ENCODE results near the gene PLEK2. TPM values are rescaled to one million over a fixed set of nuclear protein-coding genes. Genes with fewer than 3 reads are reported as not detected.
"Not testable (repeated sequence)": the region's sequence is repeated elsewhere in the genome, so short reads cannot be mapped to it uniquely, and the experiment has no call there.

Gene PLEK2
- total RNA-seq, 1 donor from 2014 or later, result not detected

DNA sequence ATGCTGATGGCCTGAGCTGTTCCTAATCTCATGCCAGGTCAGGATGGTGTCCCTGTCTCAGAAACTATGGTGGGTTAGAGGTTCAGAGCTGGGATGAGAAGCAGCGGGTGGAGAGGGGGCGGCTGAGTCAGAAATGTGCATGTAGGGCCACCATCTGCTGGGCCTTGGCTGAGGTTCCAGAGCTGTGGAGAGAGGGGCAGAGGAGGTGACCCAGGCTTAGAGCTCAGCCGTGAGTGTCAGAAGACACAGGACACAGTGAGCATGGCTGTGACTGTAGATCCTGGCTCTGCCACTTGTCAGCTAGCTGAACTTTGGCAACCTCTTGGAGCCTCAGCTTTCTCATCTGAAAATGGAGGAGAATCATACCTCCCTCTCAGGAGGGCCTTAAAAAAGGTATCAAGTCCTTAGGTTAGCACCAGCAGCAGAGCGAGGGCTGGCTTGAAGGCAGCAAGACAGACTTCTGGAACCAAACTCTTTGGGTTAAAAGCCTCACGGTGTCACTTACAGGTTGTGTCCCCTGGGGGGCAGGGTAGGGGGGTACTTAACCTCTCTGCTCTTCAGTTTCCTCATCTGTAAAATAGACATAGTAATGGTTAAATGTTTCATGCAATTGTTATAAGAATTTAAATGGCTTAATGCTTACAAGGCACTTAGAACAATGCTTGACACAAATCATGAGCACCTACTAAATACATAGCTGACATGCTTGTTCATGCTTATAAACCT is 41.8 kb upstream of the PLEK2 start:
- Mint-ChIP-seq H3K9me3 (ENCODE audit: low read depth) (peaks cover 6% of the 10 kb centered on the region), H3K4me1 (ENCODE audit: low read depth) (no peaks in the 10 kb centered on the region), H3K27ac (ENCODE audit: unreplicated experiment) (no peak overlapping the region), H3K36me3 (ENCODE audit: low read depth) (peaks cover 2% of the 10 kb centered on the region), H3K4me3 (ENCODE audit: unreplicated experiment) (no peak overlapping the region), H3K27me3 (ENCODE audit: low read depth) (peaks cover 11% of the 10 kb centered on the region)
- TF ChIP-seq, protein P1, sequence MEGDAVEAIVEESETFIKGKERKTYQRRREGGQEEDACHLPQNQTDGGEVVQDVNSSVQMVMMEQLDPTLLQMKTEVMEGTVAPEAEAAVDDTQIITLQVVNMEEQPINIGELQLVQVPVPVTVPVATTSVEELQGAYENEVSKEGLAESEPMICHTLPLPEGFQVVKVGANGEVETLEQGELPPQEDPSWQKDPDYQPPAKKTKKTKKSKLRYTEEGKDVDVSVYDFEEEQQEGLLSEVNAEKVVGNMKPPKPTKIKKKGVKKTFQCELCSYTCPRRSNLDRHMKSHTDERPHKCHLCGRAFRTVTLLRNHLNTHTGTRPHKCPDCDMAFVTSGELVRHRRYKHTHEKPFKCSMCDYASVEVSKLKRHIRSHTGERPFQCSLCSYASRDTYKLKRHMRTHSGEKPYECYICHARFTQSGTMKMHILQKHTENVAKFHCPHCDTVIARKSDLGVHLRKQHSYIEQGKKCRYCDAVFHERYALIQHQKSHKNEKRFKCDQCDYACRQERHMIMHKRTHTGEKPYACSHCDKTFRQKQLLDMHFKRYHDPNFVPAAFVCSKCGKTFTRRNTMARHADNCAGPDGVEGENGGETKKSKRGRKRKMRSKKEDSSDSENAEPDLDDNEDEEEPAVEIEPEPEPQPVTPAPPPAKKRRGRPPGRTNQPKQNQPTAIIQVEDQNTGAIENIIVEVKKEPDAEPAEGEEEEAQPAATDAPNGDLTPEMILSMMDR (IDR thresholded peaks at IDR 0.05), result no peak
- no peak for DNase-seq (ENCODE audit: low spot score)

DNA sequence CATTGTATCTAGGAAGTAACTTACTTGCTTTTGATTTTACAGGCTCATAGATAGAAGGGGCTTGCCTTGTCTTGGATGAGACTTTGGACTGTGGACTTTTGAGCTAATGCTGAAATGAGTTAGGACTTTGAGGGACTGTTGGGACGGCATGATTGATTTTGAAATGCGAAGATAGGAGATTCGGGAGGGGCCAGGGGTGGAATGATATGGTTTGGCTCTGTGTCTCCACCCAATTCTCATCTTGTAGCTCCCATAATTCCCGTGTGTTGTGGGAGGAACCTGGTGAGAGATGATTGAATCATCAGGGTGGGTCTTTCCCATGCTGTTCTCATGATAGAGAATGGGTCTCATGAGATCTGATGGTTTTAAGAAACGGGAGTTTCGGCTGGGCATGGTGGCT is 39.7 kb upstream of the PLEK2 start:
- H3K27ac Mint-ChIP-seq (ENCODE audit: unreplicated experiment); H3K36me3 Mint-ChIP-seq (ENCODE audit: low read depth); H3K4me1 Mint-ChIP-seq (ENCODE audit: low read depth); H3K4me3 Mint-ChIP-seq (ENCODE audit: unreplicated experiment); DNase-seq (ENCODE audit: low spot score); H3K9me3 Mint-ChIP-seq (ENCODE audit: low read depth): not testable (repeated sequence)
- peaks cover 14% of the 10 kb centered on the region for H3K27me3 Mint-ChIP-seq (ENCODE audit: low read depth)

DNA sequence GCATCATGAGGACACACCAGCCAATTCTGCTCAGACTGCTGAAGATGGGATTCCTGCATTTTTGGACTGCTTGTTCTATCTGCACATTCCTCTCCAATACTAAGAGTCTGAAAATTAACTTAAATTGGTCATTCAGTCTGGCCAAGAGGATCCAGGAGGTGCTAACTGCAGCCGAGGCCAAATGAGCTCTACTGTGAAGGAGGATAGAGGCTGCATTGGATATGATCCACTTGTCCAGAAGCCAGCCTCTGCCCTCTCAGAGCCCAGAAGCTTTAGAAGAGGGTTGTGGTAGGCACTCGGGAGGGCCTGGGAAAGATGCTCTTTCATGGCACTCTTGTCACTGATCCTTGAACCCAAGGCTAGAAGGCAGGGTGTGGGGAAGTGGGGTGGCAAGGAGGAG is 37.1 kb upstream of the PLEK2 start:
- Mint-ChIP-seq H3K36me3 (ENCODE audit: low read depth) (peaks cover 4% of the 10 kb centered on the region), H3K9me3 (ENCODE audit: low read depth) (peaks cover 6% of the 10 kb centered on the region), H3K27ac (ENCODE audit: unreplicated experiment) (no peak overlapping the region), H3K4me3 (ENCODE audit: unreplicated experiment) (no peak overlapping the region), H3K27me3 (ENCODE audit: low read depth) (peaks cover 25% of the 10 kb centered on the region), H3K4me1 (ENCODE audit: low read depth) (no peaks in the 10 kb centered on the region)
- TF ChIP-seq, protein P1 (IDR thresholded peaks at IDR 0.05), result no peak
- DNase-seq (ENCODE audit: low spot score), result no peak

DNA sequence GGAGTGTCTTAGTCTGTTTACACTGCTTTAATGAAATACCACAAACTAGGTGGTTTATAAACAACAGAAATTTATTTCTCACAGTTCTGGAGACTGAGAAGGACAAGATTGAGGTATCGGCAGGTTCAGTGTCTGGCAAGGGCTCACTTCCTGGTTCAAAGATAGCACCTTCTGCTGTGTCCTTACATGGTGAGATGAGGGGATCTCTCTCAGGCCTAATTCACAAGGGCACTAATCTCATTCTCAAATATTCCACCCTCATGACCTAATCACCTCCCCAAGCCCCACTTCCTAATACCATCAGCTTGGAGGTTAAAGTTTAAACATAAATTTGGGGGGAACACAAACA is 35.0 kb upstream of the PLEK2 start:
- TF ChIP-seq, protein P1 (IDR thresholded peaks at IDR 0.05), result no peak
- Mint-ChIP-seq H3K27me3 (ENCODE audit: low read depth) (peaks cover 38% of the 10 kb centered on the region), H3K36me3 (ENCODE audit: low read depth) (peaks cover 4% of the 10 kb centered on the region), H3K4me3 (ENCODE audit: unreplicated experiment) (no peak overlapping the region), H3K27ac (ENCODE audit: unreplicated experiment) (no peak overlapping the region), H3K9me3 (ENCODE audit: low read depth) (peaks cover 6% of the 10 kb centered on the region), H3K4me1 (ENCODE audit: low read depth) (no peaks in the 10 kb centered on the region)
- no peak for DNase-seq (ENCODE audit: low spot score)

DNA sequence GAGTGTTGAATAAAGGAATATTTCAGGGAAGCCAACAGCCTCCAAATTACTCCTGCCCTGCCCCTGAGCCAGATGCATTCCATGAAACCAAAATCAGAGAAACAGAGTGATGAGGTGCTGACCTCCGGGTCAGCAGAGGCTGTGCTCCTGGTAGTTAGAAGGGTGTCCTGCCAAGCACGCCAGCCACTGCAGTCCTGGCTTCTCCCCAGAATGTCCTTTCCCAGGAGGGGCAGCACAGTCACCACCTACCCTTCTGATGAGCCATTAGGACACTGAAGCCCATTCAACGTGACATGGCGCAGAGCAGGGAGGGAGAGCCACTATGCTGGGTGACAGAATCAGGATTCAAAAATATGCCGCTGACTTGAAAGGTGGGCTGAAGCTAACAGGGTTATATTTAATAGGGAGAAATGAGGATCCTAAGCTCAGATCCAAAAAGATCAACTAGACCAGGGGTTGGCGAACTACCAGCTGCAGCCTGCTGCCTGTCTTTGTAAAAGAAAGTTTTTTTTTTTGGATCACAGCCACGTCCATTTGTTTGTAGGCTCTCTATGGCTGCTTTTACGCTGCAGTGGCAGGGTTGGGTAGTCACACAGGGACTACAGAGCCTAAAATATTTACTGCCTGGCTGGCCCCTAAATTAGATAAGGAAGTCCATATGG is 34.5 kb upstream of the PLEK2 start:
- peaks cover 6% of the 10 kb centered on the region for H3K9me3 Mint-ChIP-seq (ENCODE audit: low read depth)
- TF ChIP-seq, protein P1 (IDR thresholded peaks at IDR 0.05), result no peak
- no peak overlapping the region for H3K4me3 Mint-ChIP-seq (ENCODE audit: unreplicated experiment)
- no peak overlapping the region for H3K27ac Mint-ChIP-seq (ENCODE audit: unreplicated experiment)
- H3K27me3 Mint-ChIP-seq (ENCODE audit: low read depth), result peaks cover 36% of the 10 kb centered on the region
- no peaks in the 10 kb centered on the region for H3K4me1 Mint-ChIP-seq (ENCODE audit: low read depth)
- H3K36me3 Mint-ChIP-seq (ENCODE audit: low read depth), result peaks cover 4% of the 10 kb centered on the region
- no peak for DNase-seq (ENCODE audit: low spot score)

DNA sequence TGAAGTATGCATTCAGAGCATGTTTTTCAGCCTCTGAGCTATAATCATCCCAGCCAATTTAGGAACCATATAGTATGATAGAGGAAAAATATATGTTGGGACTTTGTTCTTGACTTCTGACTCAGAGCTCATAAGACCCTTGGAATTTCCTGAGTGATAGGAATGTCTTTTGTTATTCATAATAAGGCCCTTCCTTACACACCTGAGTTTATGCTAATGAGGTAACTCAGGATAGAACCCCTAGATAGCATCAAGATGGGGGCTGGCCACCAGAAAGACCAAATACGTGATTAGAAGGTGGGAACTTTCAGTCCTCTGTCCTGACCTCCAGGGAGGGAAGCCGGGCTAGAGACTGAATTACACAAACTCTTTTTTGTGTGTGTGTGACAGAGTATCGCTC is 32.4 kb upstream of the PLEK2 start:
- Mint-ChIP-seq H3K4me1 (ENCODE audit: low read depth) (no peaks in the 10 kb centered on the region), H3K9me3 (ENCODE audit: low read depth) (no peaks in the 10 kb centered on the region), H3K27me3 (ENCODE audit: low read depth) (peaks cover 37% of the 10 kb centered on the region), H3K4me3 (ENCODE audit: unreplicated experiment) (no peak overlapping the region), H3K27ac (ENCODE audit: unreplicated experiment) (no peak overlapping the region), H3K36me3 (ENCODE audit: low read depth) (peaks cover 2% of the 10 kb centered on the region)
- DNase-seq (ENCODE audit: low spot score), result no peak
- TF ChIP-seq, protein P1 (IDR thresholded peaks at IDR 0.05), result no peak
